Measurements from ENCODE around the gene HDAC9.

- TF ChIP-seq CTCF (conservative IDR thresholded peaks at IDR 0.05) (no peak), ZFX (IDR thresholded peaks at IDR 0.05) (no peak)
Observed at GRCh38 chr7:18965657-18966056, 470.1 kb downstream of the HDAC9 start.
